Inferior parietal cortex (tissue), 1 donor: ENCODE data around the gene VAV2.
A peak's percentile ranks its signal among the peaks of the same experiment; 100 is the strongest.

ENCODE experiments used
- DNase-seq: peaks from one replicate; pipeline ENCODE4 v3.0.0-alpha.2; 2016; ENCODE audit errors: extremely low spot score

The VAV2 gene

GRCh38 chr9:133728856-133729616 lies 263.1 kb downstream of the VAV2 start:
- no peak for DNase-seq

- DNase-seq: no peak
These were observed 264.2 kb downstream of the VAV2 start for GRCh38 chr9:133727876-133728441.

GRCh38 chr9:133727277-133727875 lies 264.7 kb downstream of the VAV2 start:
- no peak for DNase-seq

GRCh38 chr9:133726401-133727276 lies 265.5 kb downstream of the VAV2 start:
- DNase-seq: peak; percentile 53

GRCh38 chr9:133725886-133726285 lies 266.2 kb downstream of the VAV2 start:
- no peak for DNase-seq

- DNase-seq: no peak
These were observed 273.4 kb downstream of the VAV2 start for GRCh38 chr9:133718563-133719315.

- DNase-seq: no peak
These were observed 274.8 kb downstream of the VAV2 start for GRCh38 chr9:133717113-133718031.

GRCh38 chr9:133716564-133717112 lies 275.5 kb downstream of the VAV2 start:
- no peak for DNase-seq

GRCh38 chr9:133715866-133716563 lies 276.1 kb downstream of the VAV2 start:
- DNase-seq: no peak

GRCh38 chr9:133715295-133715865 lies 276.7 kb downstream of the VAV2 start:
- DNase-seq: no peak

GRCh38 chr9:133714606-133715294 lies 277.4 kb downstream of the VAV2 start:
- no peak for DNase-seq

GRCh38 chr9:133713960-133714495 lies 278.1 kb downstream of the VAV2 start:
- DNase-seq: no peak

GRCh38 chr9:133713150-133713959 lies 278.8 kb downstream of the VAV2 start:
- no peak for DNase-seq

- no peak for DNase-seq
These were observed 279.7 kb downstream of the VAV2 start for GRCh38 chr9:133712221-133713100.
